Gastroesophageal sphincter (tissue), 4 donors: Measurements from ENCODE around the gene DBT. TPM values are rescaled to one million over a fixed set of nuclear protein-coding genes. Genes with fewer than 3 reads are reported as not detected.
"Not testable (repeated sequence)": the region's sequence is repeated elsewhere in the genome, so short reads cannot be mapped to it uniquely, and the experiment has no call there.

Experiments
- ATAC-seq: fragments of 150-250 bp; one replicate; pipeline ENCODE4 v1.9.1; 2016; ENCODE audit warnings: mild to moderate bottlenecking, moderate library complexity
- H3K27ac ChIP-seq, 4 donors: fragments of 200-600 bp; sonication (generic) in 3 of 4; 1 replicate in 3 of 4; 2 replicates in 1 of 4; pipeline ENCODE4 v1.5.1; 2016 to 2019
- H3K27me3 ChIP-seq: fragments of 200-600 bp; sonication (generic); one replicate; pipeline ENCODE4 v1.5.1; 2019
- H3K36me3 ChIP-seq, 2 donors: fragments of 200-600 bp; sonication (generic); one replicate each; pipeline ENCODE4 v1.5.1; 2019; ENCODE audit warnings: control low read depth in 1 of 2
- H3K4me1 ChIP-seq, 3 donors: fragments of 200-600 bp; sonication (generic); 1 replicate in 2 of 3; 2 replicates in 1 of 3; pipeline ENCODE4 v1.5.1; 2016 to 2019; ENCODE audit warnings: control low read depth in 2 of 3
- H3K4me3 ChIP-seq, 2 donors: fragments of 200-600 bp; sonication (generic); one replicate each; pipeline ENCODE4 v1.5.1; 2019; ENCODE audit warnings: mild to moderate bottlenecking in 1 of 2, moderate library complexity in 1 of 2
- H3K9me3 ChIP-seq, 3 donors: fragments of 200-600 bp; sonication (generic); one replicate each; pipeline ENCODE4 v1.5.1; 2017 to 2019; ENCODE audit warnings: control low read depth in 2 of 3
- EP300 ChIP-seq: sonication (generic); formaldehyde crosslinking; IDR thresholded peaks from one replicate; pipeline ENCODE4 v1.6.1; 2017; ENCODE audit warnings: antibody characterized with exemption, mild to moderate bottlenecking
- POLR2A ChIP-seq, 2 donors: fragments of 450-650 bp; IDR thresholded peaks; one replicate each; pipeline ENCODE4 v1.6.1; 2017; ENCODE audit warnings: antibody characterized with exemption in 2 of 2, mild to moderate bottlenecking in 2 of 2, moderate library complexity in 1 of 2
- POLR2AphosphoS5 ChIP-seq: sonication (generic); formaldehyde crosslinking; IDR thresholded peaks from one replicate; pipeline ENCODE4 v1.6.1; 2017; ENCODE audit warnings: antibody characterized with exemption
- WGBS, 2 donors: methylation state at CpG; one replicate each; pipeline ENCODE4 v1.1.5; 2018; ENCODE audit warnings: low coverage in 1 of 2; 5-methylcytosine and 5-hydroxymethylcytosine counted together
- total RNA-seq, 4 donors: library from RNA; depleted of rRNA; stranded (reverse); fragments of >200 nt; gene quantifications; one replicate each; pipeline ENCODE4 v1.1.0, GENCODE V29; 2016
- TF ChIP-seq, protein P1 (sequence below), 4 experiments: fragments of 200-600 bp in 2 of 4; fragments of 450-650 bp in 2 of 4; sonication (generic) in 1 of 4; IDR thresholded peaks; one replicate each; pipeline ENCODE4 v1.5.1; 2017 to 2019; ENCODE audit warnings: antibody characterized with exemption in 4 of 4, mild to moderate bottlenecking in 2 of 4, moderate library complexity in 2 of 4

The DBT gene
- total RNA-seq, 4 donors from 2014 or later, result 8.9 to 19.0 (median 13.5) TPM

DNA sequence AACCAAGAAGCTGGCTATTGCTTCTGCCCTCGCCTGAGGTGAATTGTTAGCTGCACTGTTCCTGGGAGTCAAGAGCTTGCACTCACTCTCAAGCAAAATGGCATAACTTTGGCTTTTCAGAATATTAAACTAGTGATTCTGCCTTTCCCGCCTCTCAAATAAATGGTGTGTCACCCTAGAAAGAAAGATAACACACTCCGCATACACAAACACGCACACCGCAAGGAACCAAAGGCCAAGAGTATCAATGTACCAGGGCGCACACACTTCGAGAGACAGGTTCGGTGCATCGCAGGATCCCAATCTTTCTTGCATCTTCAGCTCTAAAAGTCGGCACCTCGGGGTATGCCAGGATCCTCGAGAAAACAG, 15.9 kb upstream of the DBT start:
- peak overlapping the region; percentile 59 to 92 for H3K4me3 ChIP-seq

DNA sequence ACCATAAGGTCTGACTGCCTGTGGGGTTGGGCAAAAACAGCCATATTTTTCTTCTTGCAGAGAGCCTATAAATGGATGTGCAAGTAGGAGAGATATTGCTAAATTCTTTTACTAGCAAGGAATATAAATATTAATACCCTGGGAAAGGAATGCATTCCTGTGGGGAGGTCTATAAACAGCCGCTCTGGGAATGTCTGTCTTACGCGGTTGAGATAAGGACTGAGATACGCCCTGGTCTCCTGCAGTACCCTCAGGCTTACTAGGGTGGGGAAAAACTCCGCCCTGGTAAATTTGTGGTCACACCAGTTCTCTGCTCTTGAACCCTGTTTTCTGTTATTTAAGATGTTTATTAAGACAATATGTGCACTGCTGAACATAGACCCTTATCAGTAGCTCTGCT, 14.4 kb upstream of the DBT start:
- H3K27me3 ChIP-seq, H3K9me3 ChIP-seq, H3K27ac ChIP-seq, H3K4me3 ChIP-seq, ATAC-seq: not testable (repeated sequence)
- 98% methylated on average over 5 of the region's 5 CpGs for WGBS, 2 donors
- peaks cover 0 to 18% of the 10 kb centered on the region in 2 donors for H3K36me3 ChIP-seq
- peaks cover 0 to 35% (median 10%) of the 10 kb centered on the region in 3 donors for H3K4me1 ChIP-seq

More for the DNA sequence above, 15.9 kb upstream of the DBT start:
- Histone ChIP-seq H3K4me1 (peaks cover 0 to 49% (median 10%) of the 10 kb centered on the region in 3 donors), H3K27ac (peak overlapping the region; percentile 36 to 90 (median 82)), H3K36me3 (peaks cover 0 to 32% of the 10 kb centered on the region in 2 donors), H3K27me3 (no peaks in the 10 kb centered on the region), H3K9me3 (no peaks in the 10 kb centered on the region)
- ATAC-seq, result peak; percentile 40
- TF ChIP-seq, protein P1, sequence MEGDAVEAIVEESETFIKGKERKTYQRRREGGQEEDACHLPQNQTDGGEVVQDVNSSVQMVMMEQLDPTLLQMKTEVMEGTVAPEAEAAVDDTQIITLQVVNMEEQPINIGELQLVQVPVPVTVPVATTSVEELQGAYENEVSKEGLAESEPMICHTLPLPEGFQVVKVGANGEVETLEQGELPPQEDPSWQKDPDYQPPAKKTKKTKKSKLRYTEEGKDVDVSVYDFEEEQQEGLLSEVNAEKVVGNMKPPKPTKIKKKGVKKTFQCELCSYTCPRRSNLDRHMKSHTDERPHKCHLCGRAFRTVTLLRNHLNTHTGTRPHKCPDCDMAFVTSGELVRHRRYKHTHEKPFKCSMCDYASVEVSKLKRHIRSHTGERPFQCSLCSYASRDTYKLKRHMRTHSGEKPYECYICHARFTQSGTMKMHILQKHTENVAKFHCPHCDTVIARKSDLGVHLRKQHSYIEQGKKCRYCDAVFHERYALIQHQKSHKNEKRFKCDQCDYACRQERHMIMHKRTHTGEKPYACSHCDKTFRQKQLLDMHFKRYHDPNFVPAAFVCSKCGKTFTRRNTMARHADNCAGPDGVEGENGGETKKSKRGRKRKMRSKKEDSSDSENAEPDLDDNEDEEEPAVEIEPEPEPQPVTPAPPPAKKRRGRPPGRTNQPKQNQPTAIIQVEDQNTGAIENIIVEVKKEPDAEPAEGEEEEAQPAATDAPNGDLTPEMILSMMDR (IDR thresholded peaks at IDR 0.05), result no peak
- no peak for TF ChIP-seq EP300
- 1 to 3% methylated on average over 8 to 12 of the region's 12 CpGs for WGBS, 2 donors

DNA sequence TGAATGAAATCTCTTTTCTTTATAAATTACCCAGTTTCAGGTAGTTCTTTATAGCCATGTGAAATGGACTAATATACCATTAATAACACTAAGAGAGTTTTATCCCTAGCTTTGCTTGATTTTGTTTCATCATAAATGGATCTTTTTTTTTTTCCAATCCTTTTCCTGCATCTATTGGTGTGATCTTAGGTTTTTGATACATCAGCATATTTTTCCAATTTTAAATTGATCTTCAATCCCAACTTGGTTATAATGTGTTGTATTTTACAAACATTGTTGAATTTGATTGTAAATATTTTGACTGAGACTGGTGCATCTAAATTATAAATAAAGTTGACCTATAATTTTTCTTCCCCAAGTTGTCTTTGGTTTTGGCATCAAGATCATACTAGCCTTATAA, 12.1 kb upstream of the DBT start:
- Histone ChIP-seq H3K4me1 (peaks cover 0 to 11% (median 0%) of the 10 kb centered on the region in 3 donors), H3K27me3 (no peaks in the 10 kb centered on the region), H3K36me3 (no peaks in the 10 kb centered on the region), H3K4me3 (no peak overlapping the region), H3K9me3 (no peaks in the 10 kb centered on the region), H3K27ac (no peak overlapping the region)
- TF ChIP-seq EP300 (no peak), POLR2AphosphoS5 (no peak), POLR2A (IDR thresholded peaks at IDR 0.05) (no peak)
- TF ChIP-seq, protein P1 (IDR thresholded peaks at IDR 0.05), result no peak
- ATAC-seq, result no peak

DNA sequence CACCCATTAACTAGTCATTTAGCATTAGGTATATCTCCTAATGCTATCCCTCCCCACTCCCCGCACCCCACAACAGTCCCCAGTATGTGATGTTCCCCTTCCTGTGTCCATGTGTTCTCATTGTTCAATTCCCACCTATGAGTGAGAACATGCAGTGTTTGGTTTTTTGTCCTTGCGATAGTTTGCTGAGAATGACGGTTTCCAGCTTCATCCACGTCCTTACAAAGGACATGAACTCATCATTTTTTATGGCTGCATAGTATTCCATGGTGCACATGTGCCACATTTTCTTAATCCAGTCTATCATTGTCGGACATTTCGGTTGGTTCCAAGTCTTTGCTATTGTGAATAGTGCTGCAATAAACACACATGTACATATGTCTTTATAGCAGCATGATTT, 8.8 kb upstream of the DBT start:
- not testable (repeated sequence) for ATAC-seq, H3K4me1 ChIP-seq, H3K27ac ChIP-seq, H3K4me3 ChIP-seq, H3K9me3 ChIP-seq, H3K36me3 ChIP-seq
- 73% methylated on average over 5 of the region's 6 CpGs; no CpG with 5 or more reads in 1 of the 2 donors for WGBS, 2 donors
- H3K27me3 ChIP-seq, result peaks cover 10% of the 10 kb centered on the region

DNA sequence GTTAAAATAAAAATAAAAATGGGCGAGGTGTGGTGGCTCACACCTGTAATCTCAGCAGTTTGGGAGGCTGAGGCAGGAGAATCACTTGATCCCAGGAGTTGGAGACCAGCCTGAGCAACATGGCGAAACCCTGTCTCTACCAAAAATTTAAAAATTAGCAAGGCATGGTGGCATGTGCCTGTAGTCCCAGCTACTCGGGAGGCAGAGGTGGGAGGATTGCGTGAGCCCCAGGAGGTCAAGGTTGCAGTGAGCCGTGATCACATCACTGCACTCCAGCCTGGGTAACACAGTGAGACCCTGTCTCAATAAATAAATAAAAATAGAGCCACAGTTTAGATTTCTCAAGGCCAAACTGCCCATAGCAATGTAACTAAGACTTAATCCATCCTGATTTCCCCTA, 6.6 kb upstream of the DBT start:
- not testable (repeated sequence) for H3K9me3 ChIP-seq, H3K27ac ChIP-seq, H3K36me3 ChIP-seq, H3K4me1 ChIP-seq, H3K4me3 ChIP-seq, ATAC-seq
- WGBS, 2 donors, result 87 to 94% methylated on average over 2 to 5 of the region's 5 CpGs
- peaks cover 10% of the 10 kb centered on the region for H3K27me3 ChIP-seq

DNA sequence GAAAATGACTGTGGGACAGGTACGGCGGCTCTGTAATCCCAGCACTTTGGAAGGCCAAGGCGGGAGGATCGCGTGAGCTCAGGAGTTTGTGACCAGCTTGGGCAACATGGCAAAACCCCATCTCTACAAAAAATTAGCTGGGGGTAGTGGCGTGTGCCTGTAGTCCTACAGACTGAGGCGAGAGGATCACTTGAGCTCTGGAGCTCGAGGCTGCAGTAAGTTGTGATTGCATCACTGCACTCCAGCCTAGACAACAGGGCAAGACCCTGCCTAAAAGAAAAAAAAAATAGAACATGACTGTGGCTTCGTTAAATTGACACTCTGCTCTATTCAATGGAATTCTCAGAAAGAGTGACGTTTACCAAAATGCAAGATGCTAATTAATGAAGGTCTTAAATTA, 3.9 kb upstream of the DBT start:
- H3K27ac ChIP-seq, result no peak overlapping the region
- ATAC-seq, result no peak
- 52 to 54% methylated on average over 7 to 10 of the region's 10 CpGs for WGBS, 2 donors
- H3K36me3 ChIP-seq, result no peaks in the 10 kb centered on the region
- H3K4me1 ChIP-seq, result peaks cover 3 to 16% (median 7%) of the 10 kb centered on the region in 3 donors
- H3K27me3 ChIP-seq, result peaks cover 10% of the 10 kb centered on the region
- H3K9me3 ChIP-seq, result no peaks in the 10 kb centered on the region
- TF ChIP-seq, protein P1 (IDR thresholded peaks at IDR 0.05), result no peak
- TF ChIP-seq POLR2A (IDR thresholded peaks at IDR 0.05) (no peak), POLR2AphosphoS5 (no peak), EP300 (no peak)
- H3K4me3 ChIP-seq, result no peak overlapping the region

DNA sequence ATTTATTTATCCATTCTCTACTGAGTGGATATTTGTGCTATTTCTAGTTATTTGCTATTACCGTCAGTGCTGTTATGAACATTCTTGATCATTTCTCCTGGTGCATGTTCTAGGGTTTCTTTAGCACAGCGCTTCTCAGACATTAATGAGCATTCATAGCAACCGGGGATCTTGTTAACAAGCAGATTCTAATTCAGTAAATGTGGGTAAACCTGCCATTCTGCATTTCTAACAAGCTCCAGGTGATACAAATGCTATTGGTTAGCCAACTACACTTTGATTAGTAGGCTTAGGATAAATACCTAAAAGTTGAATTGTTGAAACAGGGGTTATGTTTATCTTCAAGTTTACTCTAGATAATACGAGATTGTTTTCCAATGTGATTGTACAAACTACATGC, 3.3 kb upstream of the DBT start:
- WGBS, 2 donors, result 79 to 83% methylated on average over 4 of the region's 4 CpGs
- Histone ChIP-seq H3K4me1 (peaks cover 3 to 22% (median 8%) of the 10 kb centered on the region in 3 donors), H3K4me3 (no peak overlapping the region), H3K27ac (no peak overlapping the region), H3K9me3 (no peaks in the 10 kb centered on the region), H3K27me3 (peaks cover 10% of the 10 kb centered on the region), H3K36me3 (no peaks in the 10 kb centered on the region)
- no peak for TF ChIP-seq POLR2AphosphoS5
- no peak for TF ChIP-seq POLR2A (IDR thresholded peaks at IDR 0.05)
- TF ChIP-seq EP300, result no peak
- TF ChIP-seq, protein P1 (IDR thresholded peaks at IDR 0.05), result no peak
- no peak for ATAC-seq
